ENCODE results near the gene MAP2.

- TF ChIP-seq CTCF (IDR thresholded peaks at IDR 0.05) (no peak), POLR2A (IDR thresholded peaks at IDR 0.05) (no peak), POLR2AphosphoS5 (IDR thresholded peaks at IDR 0.05) (no peak)
Observed at GRCh38 chr2:209662021-209662420, 238.2 kb downstream of the MAP2 start.
